DOHH2 (cell line): ENCODE results near the gene PHF21A.

Experiments used
- H3F3A ChIP-seq: fragments of 200-600 bp; sonication (generic), shearing (Covaris generic); 2 replicates; pipeline ENCODE4 v1.6.0; 2016; ENCODE audit warnings: antibody characterized with exemption, mild to moderate bottlenecking; ENCODE audit not compliant: control insufficient read depth, insufficient read depth
- H3K27ac ChIP-seq: fragments of 200-600 bp; sonication (generic); 2 replicates; pipeline ENCODE4 v1.5.1; 2014; ENCODE audit warnings: low read depth, mild to moderate bottlenecking, low read length, moderate library complexity
- H3K27me3 ChIP-seq: fragments of 200-600 bp; sonication (generic); 2 replicates; pipeline ENCODE4 v1.6.1; 2014; ENCODE audit warnings: mild to moderate bottlenecking, low read length, mixed read lengths; ENCODE audit not compliant: control insufficient read depth
- H3K36me3 ChIP-seq: fragments of 200-600 bp; sonication (generic); 2 replicates; pipeline ENCODE4 v1.6.1; 2014; ENCODE audit warnings: mild to moderate bottlenecking, low read length, moderate library complexity, mixed read lengths; ENCODE audit not compliant: control insufficient read depth
- H3K4me1 ChIP-seq: fragments of 200-600 bp; sonication (generic); 2 replicates; pipeline ENCODE4 v1.6.1; 2014; ENCODE audit warnings: mild to moderate bottlenecking, low read length, mixed read lengths; ENCODE audit not compliant: control insufficient read depth
- H3K4me2 ChIP-seq: fragments of 200-600 bp; sonication (generic); 2 replicates; pipeline ENCODE4 v1.6.0; 2014; ENCODE audit warnings: mild to moderate bottlenecking, low read length, moderate library complexity
- H3K4me3 ChIP-seq: fragments of 200-600 bp; sonication (generic); 2 replicates; pipeline ENCODE4 v1.5.1; 2014; ENCODE audit warnings: mild to moderate bottlenecking, low read length, mixed read lengths
- H3K79me2 ChIP-seq: fragments of 200-600 bp; sonication (generic); 2 replicates; pipeline ENCODE4 v1.6.1; 2014; ENCODE audit warnings: mild to moderate bottlenecking, low read length, mixed read lengths; ENCODE audit not compliant: control insufficient read depth
- H3K9me2 ChIP-seq: fragments of 200-600 bp; sonication (generic); replicated peaks from 2 replicates; pipeline ENCODE4 v1.6.1; 2014; ENCODE audit warnings: mild to moderate bottlenecking, low read length, mixed read lengths; ENCODE audit not compliant: control insufficient read depth
- H3K9me3 ChIP-seq: fragments of 200-600 bp; sonication (generic); 2 replicates; pipeline ENCODE4 v1.6.1; 2014; ENCODE audit warnings: antibody characterized with exemption, low read length, mixed read lengths; ENCODE audit not compliant: control insufficient read depth, insufficient read depth
- H4K20me1 ChIP-seq: fragments of 200-600 bp; sonication (generic); 2 replicates; pipeline ENCODE4 v1.6.0; 2014; ENCODE audit warnings: low read depth, mild to moderate bottlenecking, antibody characterized with exemption, low read length, moderate library complexity; ENCODE audit not compliant: control insufficient read depth, insufficient read depth
- CTCF ChIP-seq: fragments of 200-600 bp; sonication (generic); IDR thresholded peaks from one replicate; pipeline ENCODE4 v1.5.1; 2014; ENCODE audit warnings: antibody characterized with exemption, mild to moderate bottlenecking, low read depth, low read length; ENCODE audit not compliant: poor library complexity, severe bottlenecking
- EZH2phosphoT487 ChIP-seq: fragments of 200-600 bp; sonication (generic); IDR thresholded peaks from 2 replicates; pipeline ENCODE4 v1.6.1; 2017; ENCODE audit warnings: borderline replicate concordance, mild to moderate bottlenecking, antibody characterized with exemption, low read length, moderate library complexity, mixed read lengths

PHF21A gene

GRCh38 chr11:46099963-46100316 is 21.3 kb downstream of the PHF21A start:
- no peak overlapping the region for H3K4me3 ChIP-seq
- no peaks in the 10 kb centered on the region for H3K9me3 ChIP-seq
- no peaks in the 10 kb centered on the region for H3F3A ChIP-seq
- H3K4me1 ChIP-seq = peaks cover 27% of the 10 kb centered on the region
- no peaks in the 10 kb centered on the region for H3K27me3 ChIP-seq
- no peaks in the 10 kb centered on the region for H3K9me2 ChIP-seq
- H3K4me2 ChIP-seq = peak overlapping the region; percentile 12; the same call in 1 of the 2 replicates
- no peaks in the 10 kb centered on the region for H3K36me3 ChIP-seq
- peaks cover 6% of the 10 kb centered on the region; the same call in 1 of the 2 replicates for H4K20me1 ChIP-seq
- TF ChIP-seq EZH2phosphoT487 (no peak), CTCF (no peak)
- H3K79me2 ChIP-seq = peaks cover 80% of the 10 kb centered on the region
- no peak overlapping the region for H3K27ac ChIP-seq

DNA sequence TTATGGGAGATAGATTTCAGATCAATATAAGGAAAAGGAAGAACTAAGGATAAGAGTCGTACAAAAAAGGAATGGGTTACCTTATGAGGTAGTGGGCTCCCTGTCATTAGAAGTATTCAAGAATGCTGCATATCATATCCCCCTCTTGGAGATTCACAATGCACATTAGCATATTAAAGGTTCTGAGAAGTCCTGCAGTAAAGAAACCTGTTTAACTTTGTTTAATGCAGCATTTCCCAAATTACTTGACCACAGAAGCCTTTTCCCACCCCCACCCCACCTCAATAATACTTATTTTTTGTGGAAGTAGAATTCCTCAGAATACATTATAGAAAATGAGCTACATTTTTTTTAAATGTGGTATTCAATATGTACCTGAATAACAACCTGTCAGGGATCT is 30.9 kb downstream of the PHF21A start:
- no peaks in the 10 kb centered on the region for H3K4me1 ChIP-seq
- no peaks in the 10 kb centered on the region for H3K27me3 ChIP-seq
- peaks cover 14% of the 10 kb centered on the region for H3K36me3 ChIP-seq
- H3K9me3 ChIP-seq = no peaks in the 10 kb centered on the region
- no peaks in the 10 kb centered on the region for H3F3A ChIP-seq
- H3K79me2 ChIP-seq = peaks cover 12% of the 10 kb centered on the region
- H3K4me3 ChIP-seq = no peak overlapping the region
- TF ChIP-seq EZH2phosphoT487 = no peak
- TF ChIP-seq CTCF = no peak
- no peaks in the 10 kb centered on the region for H3K9me2 ChIP-seq
- no peak overlapping the region for H3K4me2 ChIP-seq
- no peaks in the 10 kb centered on the region for H4K20me1 ChIP-seq
- no peak overlapping the region for H3K27ac ChIP-seq

DNA sequence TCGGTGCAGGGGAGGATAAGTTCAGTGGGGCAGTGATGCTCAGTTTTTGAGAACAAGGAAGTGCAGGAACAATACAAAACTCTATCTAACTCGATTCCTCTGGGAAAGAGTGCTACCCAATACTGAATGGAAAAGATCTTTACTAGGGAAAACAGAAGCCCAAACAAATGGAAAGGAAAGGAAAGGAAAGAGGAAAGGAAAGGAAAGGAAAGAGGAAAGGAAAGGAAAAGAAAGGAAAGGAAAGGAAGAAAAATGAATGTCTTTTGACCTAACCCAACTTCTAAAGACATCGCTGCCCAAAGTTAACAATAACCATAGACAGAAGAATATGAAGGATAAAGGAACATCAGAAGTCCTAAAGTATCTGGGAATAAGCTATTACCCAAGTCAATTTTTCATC is 41.6 kb downstream of the PHF21A start:
- Histone ChIP-seq H3K4me3 (no peak overlapping the region), H3K9me3 (no peaks in the 10 kb centered on the region), H4K20me1 (no peaks in the 10 kb centered on the region), H3K27ac (no peak overlapping the region), H3K9me2 (no peaks in the 10 kb centered on the region), H3K79me2 (no peaks in the 10 kb centered on the region), H3K27me3 (no peaks in the 10 kb centered on the region), H3K4me2 (no peak overlapping the region), H3F3A (no peaks in the 10 kb centered on the region), H3K36me3 (peaks cover 20% of the 10 kb centered on the region), H3K4me1 (no peaks in the 10 kb centered on the region)
- TF ChIP-seq EZH2phosphoT487 (no peak), CTCF (no peak)

DNA sequence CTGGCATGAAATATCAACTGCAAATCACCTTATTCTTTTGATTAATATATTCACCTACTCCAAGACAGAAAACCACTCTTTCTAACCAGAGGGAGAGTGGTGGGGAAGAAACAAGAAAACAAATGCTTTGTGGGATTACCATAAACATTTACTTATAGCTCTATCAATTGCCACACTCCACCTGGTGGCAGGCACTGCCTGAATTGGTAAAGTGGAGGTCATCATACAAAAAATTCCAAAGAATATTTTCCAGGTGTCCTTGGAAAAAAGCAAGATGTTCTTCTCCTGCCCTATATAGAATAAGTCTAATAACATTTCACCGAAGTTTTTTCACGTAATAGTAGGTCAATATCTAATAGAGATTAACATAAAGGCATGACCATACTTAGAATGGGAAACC is 45.3 kb downstream of the PHF21A start:
- no peak for TF ChIP-seq EZH2phosphoT487
- TF ChIP-seq CTCF = no peak
- H3K4me2 ChIP-seq = no peak overlapping the region
- H4K20me1 ChIP-seq = no peaks in the 10 kb centered on the region
- H3K9me3 ChIP-seq = no peaks in the 10 kb centered on the region
- H3K27me3 ChIP-seq = no peaks in the 10 kb centered on the region
- no peaks in the 10 kb centered on the region for H3K9me2 ChIP-seq
- H3K27ac ChIP-seq = no peak overlapping the region
- H3K79me2 ChIP-seq = no peaks in the 10 kb centered on the region
- peaks cover 11% of the 10 kb centered on the region for H3K36me3 ChIP-seq
- no peaks in the 10 kb centered on the region for H3F3A ChIP-seq
- H3K4me3 ChIP-seq = no peak overlapping the region
- H3K4me1 ChIP-seq = no peaks in the 10 kb centered on the region
